H9 (cell line): ENCODE results near the gene LBHD2. TPM values are rescaled to one million over a fixed set of nuclear protein-coding genes. Genes with fewer than 3 reads are reported as not detected.
A peak's percentile ranks its signal among the peaks of the same experiment; 100 is the strongest.

Source experiments
- DNase-seq: peaks from one replicate; pipeline ENCODE4 v3.0.0-alpha.2; 2017
- H2AFZ ChIP-seq: one replicate; pipeline ENCODE4 v1.6.1; 2013; ENCODE audit warnings: mild to moderate bottlenecking, low read length, control low read depth, moderate library complexity
- H2AK5ac ChIP-seq: 2 replicates; pipeline ENCODE4 v1.6.1; 2013; ENCODE audit warnings: low read length, control low read depth, mixed read lengths; ENCODE audit not compliant: insufficient read length
- H2BK120ac ChIP-seq: one replicate; pipeline ENCODE4 v1.6.1; 2013; ENCODE audit warnings: low read depth, mild to moderate bottlenecking, low read length, control low read depth, inconsistent platforms; ENCODE audit not compliant: poor library complexity, severe bottlenecking
- H2BK12ac ChIP-seq: 2 replicates; pipeline ENCODE4 v1.6.1; 2013; ENCODE audit warnings: low read length, control low read depth, mixed read lengths, low read depth; ENCODE audit not compliant: insufficient read length
- H2BK15ac ChIP-seq: 2 replicates; pipeline ENCODE4 v1.6.1; 2013; ENCODE audit warnings: low read depth, low read length, control low read depth
- H2BK20ac ChIP-seq: one replicate; pipeline ENCODE4 v1.6.1; 2013; ENCODE audit warnings: low read depth, mild to moderate bottlenecking, low read length, control low read depth, inconsistent platforms; ENCODE audit not compliant: poor library complexity, severe bottlenecking
- H2BK5ac ChIP-seq: 2 replicates; pipeline ENCODE4 v1.6.1; 2013; ENCODE audit warnings: low read length, control low read depth, mixed read lengths; ENCODE audit not compliant: insufficient read length
- H3K14ac ChIP-seq: 2 replicates; pipeline ENCODE4 v1.6.1; 2013; ENCODE audit warnings: low read length, control low read depth; ENCODE audit not compliant: insufficient read depth
- H3K18ac ChIP-seq: 2 replicates; pipeline ENCODE4 v1.6.1; 2013; ENCODE audit warnings: low read depth, mild to moderate bottlenecking, mixed read lengths, low read length, control low read depth; ENCODE audit not compliant: insufficient read length
- H3K23ac ChIP-seq: 2 replicates; pipeline ENCODE4 v1.6.1; 2013; ENCODE audit warnings: low read length, control low read depth, mixed read lengths, low read depth; ENCODE audit not compliant: insufficient read length
- H3K23me2 ChIP-seq: 2 replicates; pipeline ENCODE4 v1.6.1; 2013; ENCODE audit warnings: low read depth, mild to moderate bottlenecking, mixed read lengths, low read length, control low read depth; ENCODE audit not compliant: insufficient read length, poor library complexity, severe bottlenecking
- H3K27ac ChIP-seq: 2 replicates; pipeline ENCODE4 v1.5.1; 2013; ENCODE audit warnings: low read length, control low read depth, mixed read lengths, low read depth; ENCODE audit not compliant: insufficient read length
- H3K27me3 ChIP-seq: 2 replicates; pipeline ENCODE4 v1.6.1; 2013; ENCODE audit warnings: low read length, control low read depth, inconsistent platforms; ENCODE audit not compliant: insufficient read depth
- H3K4ac ChIP-seq: 2 replicates; pipeline ENCODE4 v1.6.1; 2013; ENCODE audit warnings: low read depth, mild to moderate bottlenecking, control low read depth, inconsistent platforms, low read length, moderate library complexity
- H3K4me1 ChIP-seq: 2 replicates; pipeline ENCODE4 v1.6.1; 2013; ENCODE audit warnings: low read length, control low read depth, inconsistent platforms; ENCODE audit not compliant: insufficient read depth
- H3K4me2 ChIP-seq: 2 replicates; pipeline ENCODE4 v1.6.1; 2013; ENCODE audit warnings: low read length, control low read depth, mixed read lengths; ENCODE audit not compliant: insufficient read length, insufficient read depth
- H3K56ac ChIP-seq: 2 replicates; pipeline ENCODE4 v1.6.1; 2013; ENCODE audit warnings: low read depth, mild to moderate bottlenecking, mixed read lengths, low read length, control low read depth; ENCODE audit not compliant: insufficient read length
- H3K79me1 ChIP-seq: 2 replicates; pipeline ENCODE4 v1.6.1; 2013; ENCODE audit warnings: low read depth, mild to moderate bottlenecking, moderate library complexity, low read length, control low read depth, inconsistent platforms; ENCODE audit not compliant: insufficient read depth, poor library complexity, severe bottlenecking
- H3K79me2 ChIP-seq: 2 replicates; pipeline ENCODE4 v1.6.1; 2013; ENCODE audit warnings: low read length, control low read depth, inconsistent platforms; ENCODE audit not compliant: insufficient read depth
- H3K9ac ChIP-seq: 2 replicates; pipeline ENCODE4 v1.6.1; 2013; ENCODE audit warnings: low read length, control low read depth, mixed read lengths; ENCODE audit not compliant: insufficient read length; ENCODE audit errors: extremely low read depth
- H3K9me3 ChIP-seq: one replicate; pipeline ENCODE4 v1.6.1; 2013; ENCODE audit warnings: low read depth, low read length, inconsistent platforms; ENCODE audit not compliant: control insufficient read depth
- H3T11ph ChIP-seq: one replicate; pipeline ENCODE4 v1.6.1; 2013; ENCODE audit warnings: mild to moderate bottlenecking, low read length, control low read depth, inconsistent platforms
- H4K20me1 ChIP-seq: one replicate; pipeline ENCODE4 v1.6.1; 2013; ENCODE audit not compliant: control insufficient read depth, insufficient read length, insufficient read depth
- H4K5ac ChIP-seq: 2 replicates; pipeline ENCODE4 v1.6.1; 2013; ENCODE audit warnings: low read depth, mild to moderate bottlenecking, mixed read lengths, low read length, control low read depth; ENCODE audit not compliant: insufficient read length
- H4K8ac ChIP-seq: replicated peaks from 2 replicates; pipeline ENCODE4 v1.6.1; 2013; ENCODE audit warnings: low read length, control low read depth, mixed read lengths, low read depth; ENCODE audit not compliant: insufficient read length
- H4K91ac ChIP-seq: 2 replicates; pipeline ENCODE4 v1.6.1; 2013; ENCODE audit warnings: low read depth, mild to moderate bottlenecking, moderate library complexity, mixed read lengths, low read length, control low read depth; ENCODE audit not compliant: insufficient read length
- H3K27ac Mint-ChIP-seq, 3 experiments: 2 replicates in 2 of 3; 3 replicates in 1 of 3; pipeline ENCODE4 v1.8.0; 2020 to 2021; ENCODE audit warnings: mixed read lengths in 3 of 3, mild to moderate bottlenecking in 1 of 3, moderate library complexity in 1 of 3
- H3K27me3 Mint-ChIP-seq: 2 replicates; pipeline ENCODE4 v1.8.0; 2021; ENCODE audit warnings: low read depth, mild to moderate bottlenecking, moderate library complexity, mixed read lengths
- H3K36me3 Mint-ChIP-seq, 3 experiments: 2 replicates in 2 of 3; 3 replicates in 1 of 3; pipeline ENCODE4 v1.8.0; 2020 to 2021; ENCODE audit warnings: low read depth in 3 of 3, mixed read lengths in 3 of 3; ENCODE audit not compliant: insufficient read depth in 1 of 3
- H3K4me1 Mint-ChIP-seq, 2 experiments: 2 replicates each; pipeline ENCODE4 v1.8.0; 2020; ENCODE audit warnings: mixed read lengths in 2 of 2
- H3K4me3 Mint-ChIP-seq, 2 experiments: 2 replicates in 1 of 2; 3 replicates in 1 of 2; pipeline ENCODE4 v1.8.0; 2020 to 2021; ENCODE audit warnings: mild to moderate bottlenecking in 2 of 2, mixed read lengths in 2 of 2, moderate library complexity in 1 of 2
- H3K9me3 Mint-ChIP-seq, 2 experiments: 2 replicates in 1 of 2; 3 replicates in 1 of 2; pipeline ENCODE4 v1.8.0; 2020; ENCODE audit warnings: mild to moderate bottlenecking in 2 of 2, mixed read lengths in 2 of 2, moderate library complexity in 1 of 2
- WGBS: extraction: QIAGEN DNeasy Blood & Tissue Kit; methylation state at CpG from one replicate; pipeline ENCODE4 v1.1.7; 2013; ENCODE audit warnings: missing lambda C conversion rate, low lambda C conversion rate, mixed read lengths; ENCODE audit not compliant: insufficient read length; ENCODE audit errors: extremely low coverage; 5-methylcytosine and 5-hydroxymethylcytosine counted together
- total RNA-seq: library from RNA; stranded (reverse); gene quantifications from 2 replicates; pipeline ENCODE4 v1.2.1, GENCODE V29; 2021
- TF ChIP-seq, protein P1 (sequence below): fragments of 200-600 bp; sonication (generic); conservative IDR thresholded peaks from 3 replicates; pipeline ENCODE4 v1.8.0; 2021; ENCODE audit warnings: antibody characterized with exemption, mild to moderate bottlenecking

Gene LBHD2
- total RNA-seq, 1 experiment from 2014 or later: not detected

- Histone ChIP-seq H3K23ac (no peak overlapping the region), H3K79me2 (no peaks in the 10 kb centered on the region), H2AFZ (no peak overlapping the region), H4K8ac (no peak overlapping the region), H4K20me1 (no peaks in the 10 kb centered on the region), H3K18ac (no peak overlapping the region), H3T11ph (no peak overlapping the region), H2AK5ac (no peak overlapping the region), H4K5ac (no peak overlapping the region), H2BK5ac (no peak overlapping the region), H2BK15ac (no peak overlapping the region), H3K4ac (no peak overlapping the region), H3K14ac (no peak overlapping the region), H3K79me1 (no peaks in the 10 kb centered on the region), H3K56ac (no peak overlapping the region), H4K91ac (no peak overlapping the region), H3K4me1 (no peaks in the 10 kb centered on the region), H3K4me2 (no peak overlapping the region), H2BK120ac (no peak overlapping the region), H3K9me3 (no peaks in the 10 kb centered on the region), H3K23me2 (no peaks in the 10 kb centered on the region), H3K27me3 (no peaks in the 10 kb centered on the region; the same call in 1 of the 2 replicates), H3K9ac (no peak overlapping the region), H3K27ac (no peak overlapping the region), H2BK12ac (no peak overlapping the region), H2BK20ac (no peak overlapping the region)
- no peaks in the 10 kb centered on the region for H3K36me3 Mint-ChIP-seq
- no peaks in the 10 kb centered on the region for H3K9me3 Mint-ChIP-seq
- DNase-seq: peak; percentile 88
- peaks cover 18% of the 10 kb centered on the region for H3K27me3 Mint-ChIP-seq
- H3K4me3 Mint-ChIP-seq: no peak overlapping the region
- no CpG with 5 or more reads among the region's 9 CpGs for WGBS
- H3K4me1 Mint-ChIP-seq: no peaks in the 10 kb centered on the region
- H3K27ac Mint-ChIP-seq: no peak overlapping the region
- TF ChIP-seq, protein P1, sequence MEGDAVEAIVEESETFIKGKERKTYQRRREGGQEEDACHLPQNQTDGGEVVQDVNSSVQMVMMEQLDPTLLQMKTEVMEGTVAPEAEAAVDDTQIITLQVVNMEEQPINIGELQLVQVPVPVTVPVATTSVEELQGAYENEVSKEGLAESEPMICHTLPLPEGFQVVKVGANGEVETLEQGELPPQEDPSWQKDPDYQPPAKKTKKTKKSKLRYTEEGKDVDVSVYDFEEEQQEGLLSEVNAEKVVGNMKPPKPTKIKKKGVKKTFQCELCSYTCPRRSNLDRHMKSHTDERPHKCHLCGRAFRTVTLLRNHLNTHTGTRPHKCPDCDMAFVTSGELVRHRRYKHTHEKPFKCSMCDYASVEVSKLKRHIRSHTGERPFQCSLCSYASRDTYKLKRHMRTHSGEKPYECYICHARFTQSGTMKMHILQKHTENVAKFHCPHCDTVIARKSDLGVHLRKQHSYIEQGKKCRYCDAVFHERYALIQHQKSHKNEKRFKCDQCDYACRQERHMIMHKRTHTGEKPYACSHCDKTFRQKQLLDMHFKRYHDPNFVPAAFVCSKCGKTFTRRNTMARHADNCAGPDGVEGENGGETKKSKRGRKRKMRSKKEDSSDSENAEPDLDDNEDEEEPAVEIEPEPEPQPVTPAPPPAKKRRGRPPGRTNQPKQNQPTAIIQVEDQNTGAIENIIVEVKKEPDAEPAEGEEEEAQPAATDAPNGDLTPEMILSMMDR: peak; percentile 78
Observed at GRCh38 chr14:103078420-103078749, 5.6 kb upstream of the LBHD2 start.
